HG02840 (cell line): ENCODE measurements around the gene KLK3.
"Not testable (repeated sequence)": the region's sequence is repeated elsewhere in the genome, so short reads cannot be mapped to it uniquely, and the experiment has no call there.

Experiments
- ATAC-seq: cut with Tn5 transposase; IDR thresholded peaks from one replicate; pipeline ENCODE4 v1.9.1; 2021; ENCODE audit warnings: mild to moderate bottlenecking, moderate library complexity, moderate number of reproducible peaks; ENCODE audit not compliant: unreplicated experiment, low FRiP score

The KLK3 gene

DNA sequence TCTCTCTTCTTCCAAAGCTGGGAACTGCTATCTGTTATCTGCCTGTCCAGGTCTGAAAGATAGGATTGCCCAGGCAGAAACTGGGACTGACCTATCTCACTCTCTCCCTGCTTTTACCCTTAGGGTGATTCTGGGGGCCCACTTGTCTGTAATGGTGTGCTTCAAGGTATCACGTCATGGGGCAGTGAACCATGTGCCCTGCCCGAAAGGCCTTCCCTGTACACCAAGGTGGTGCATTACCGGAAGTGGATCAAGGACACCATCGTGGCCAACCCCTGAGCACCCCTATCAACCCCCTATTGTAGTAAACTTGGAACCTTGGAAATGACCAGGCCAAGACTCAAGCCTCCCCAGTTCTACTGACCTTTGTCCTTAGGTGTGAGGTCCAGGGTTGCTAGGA is 5.1 kb downstream of the KLK3 start:
- no peak for ATAC-seq

- no peak for ATAC-seq
Observed at GRCh38 chr19:50861010-50861409, 6.3 kb downstream of the KLK3 start.

- no peak for ATAC-seq
Observed at GRCh38 chr19:50861496-50862286, 7.0 kb downstream of the KLK3 start.

DNA sequence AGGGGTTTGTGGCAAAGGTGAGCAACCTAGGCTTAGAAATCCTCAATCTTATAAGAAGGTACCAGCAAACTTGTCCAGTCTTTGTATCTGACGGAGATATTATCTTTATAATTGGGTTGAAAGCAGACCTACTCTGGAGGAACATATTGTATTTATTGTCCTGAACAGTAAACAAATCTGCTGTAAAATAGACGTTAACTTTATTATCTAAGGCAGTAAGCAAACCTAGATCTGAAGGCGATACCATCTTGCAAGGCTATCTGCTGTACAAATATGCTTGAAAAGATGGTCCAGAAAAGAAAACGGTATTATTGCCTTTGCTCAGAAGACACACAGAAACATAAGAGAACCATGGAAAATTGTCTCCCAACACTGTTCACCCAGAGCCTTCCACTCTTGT is 14.8 kb downstream of the KLK3 start:
- no peak for ATAC-seq

DNA sequence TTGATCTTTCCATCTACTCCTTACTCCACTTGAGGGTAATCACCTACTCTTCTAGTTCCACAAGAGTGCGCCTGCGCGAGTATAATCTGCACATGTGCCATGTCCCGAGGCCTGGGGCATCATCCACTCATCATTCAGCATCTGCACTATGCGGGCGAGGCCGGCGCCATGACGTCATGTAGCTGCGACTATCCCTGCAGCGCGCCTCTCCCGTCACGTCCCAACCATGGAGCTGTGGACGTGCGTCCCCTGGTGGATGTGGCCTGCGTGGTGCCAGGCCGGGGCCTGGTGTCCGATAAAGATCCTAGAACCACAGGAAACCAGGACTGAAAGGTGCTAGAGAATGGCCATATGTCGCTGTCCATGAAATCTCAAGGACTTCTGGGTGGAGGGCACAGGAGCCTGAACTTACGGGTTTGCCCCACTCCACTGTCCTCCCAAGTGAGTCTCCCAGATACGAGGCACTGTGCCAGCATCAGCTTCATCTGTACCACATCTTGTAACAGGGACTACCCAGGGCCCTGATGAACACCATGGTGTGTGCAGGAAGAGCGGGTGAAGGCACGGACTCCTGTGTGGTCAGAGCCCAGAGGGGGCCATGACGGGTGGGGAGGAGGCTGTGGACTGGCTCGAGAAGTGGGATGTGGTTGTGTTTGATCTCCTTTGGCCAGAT is 15.8 kb downstream of the KLK3 start:
- no peak for ATAC-seq

- no peak for ATAC-seq
Observed at GRCh38 chr19:50873056-50873455, 18.3 kb downstream of the KLK3 start, which contains the start of gene KLK2. TSS of gene KLK2 (plus strand) at chr19:50873439. CDS start at chr19:50873474, 35 bp downstream.

- ATAC-seq = no peak
Observed at GRCh38 chr19:50874211-50874610, 19.5 kb downstream of the KLK3 start.

- no peak for ATAC-seq
Observed at GRCh38 chr19:50875795-50876422, 21.2 kb downstream of the KLK3 start.

DNA sequence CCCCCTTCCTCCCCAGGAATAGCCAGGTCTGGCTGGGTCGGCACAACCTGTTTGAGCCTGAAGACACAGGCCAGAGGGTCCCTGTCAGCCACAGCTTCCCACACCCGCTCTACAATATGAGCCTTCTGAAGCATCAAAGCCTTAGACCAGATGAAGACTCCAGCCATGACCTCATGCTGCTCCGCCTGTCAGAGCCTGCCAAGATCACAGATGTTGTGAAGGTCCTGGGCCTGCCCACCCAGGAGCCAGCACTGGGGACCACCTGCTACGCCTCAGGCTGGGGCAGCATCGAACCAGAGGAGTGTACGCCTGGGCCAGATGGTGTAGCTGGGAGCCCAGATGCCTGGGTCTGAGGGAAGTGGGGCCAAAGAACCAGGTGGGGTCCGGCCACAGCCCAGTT is 21.7 kb downstream of the KLK3 start:
- ATAC-seq = no peak

DNA sequence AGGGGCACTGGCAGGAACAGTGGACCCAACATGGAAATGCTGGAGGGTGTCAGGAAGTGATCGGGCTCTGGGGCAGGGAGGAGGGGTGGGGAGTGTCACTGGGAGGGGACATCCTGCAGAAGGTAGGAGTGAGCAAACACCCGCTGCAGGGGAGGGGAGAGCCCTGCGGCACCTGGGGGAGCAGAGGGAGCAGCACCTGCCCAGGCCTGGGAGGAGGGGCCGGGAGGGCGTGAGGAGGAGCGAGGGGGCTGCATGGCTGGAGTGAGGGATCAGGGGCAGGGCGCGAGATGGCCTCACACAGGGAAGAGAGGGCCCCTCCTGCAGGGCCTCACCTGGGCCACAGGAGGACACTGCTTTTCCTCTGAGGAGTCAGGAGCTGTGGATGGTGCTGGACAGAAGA is 22.6 kb downstream of the KLK3 start:
- no peak for ATAC-seq

GRCh38 chr19:50878851-50879250 is 24.1 kb downstream of the KLK3 start:
- no peak for ATAC-seq

DNA sequence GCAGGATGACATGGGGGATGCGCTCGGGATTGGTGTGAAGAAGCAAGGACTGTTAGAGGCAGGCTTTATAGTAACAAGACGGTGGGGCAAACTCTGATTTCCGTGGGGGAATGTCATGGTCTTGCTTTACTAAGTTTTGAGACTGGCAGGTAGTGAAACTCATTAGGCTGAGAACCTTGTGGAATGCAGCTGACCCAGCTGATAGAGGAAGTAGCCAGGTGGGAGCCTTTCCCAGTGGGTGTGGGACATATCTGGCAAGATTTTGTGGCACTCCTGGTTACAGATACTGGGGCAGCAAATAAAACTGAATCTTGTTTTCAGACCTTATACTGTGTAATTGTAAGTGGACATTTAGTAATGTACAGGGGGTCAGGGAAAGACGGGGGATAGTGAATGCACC is 25.5 kb downstream of the KLK3 start:
- no peak for ATAC-seq

GRCh38 chr19:50882188-50882587 is 27.5 kb downstream of the KLK3 start:
- no peak for ATAC-seq

- no peak for ATAC-seq
Observed at GRCh38 chr19:50889638-50890037, 34.9 kb downstream of the KLK3 start.

- ATAC-seq = no peak
Observed at GRCh38 chr19:50890422-50891252, 35.9 kb downstream of the KLK3 start.

- ATAC-seq = no peak
Observed at GRCh38 chr19:50891253-50891625, 36.5 kb downstream of the KLK3 start.

GRCh38 chr19:50893047-50893736 is 38.5 kb downstream of the KLK3 start:
- ATAC-seq = no peak

GRCh38 chr19:50894478-50895356 is 40.0 kb downstream of the KLK3 start:
- no peak for ATAC-seq

DNA sequence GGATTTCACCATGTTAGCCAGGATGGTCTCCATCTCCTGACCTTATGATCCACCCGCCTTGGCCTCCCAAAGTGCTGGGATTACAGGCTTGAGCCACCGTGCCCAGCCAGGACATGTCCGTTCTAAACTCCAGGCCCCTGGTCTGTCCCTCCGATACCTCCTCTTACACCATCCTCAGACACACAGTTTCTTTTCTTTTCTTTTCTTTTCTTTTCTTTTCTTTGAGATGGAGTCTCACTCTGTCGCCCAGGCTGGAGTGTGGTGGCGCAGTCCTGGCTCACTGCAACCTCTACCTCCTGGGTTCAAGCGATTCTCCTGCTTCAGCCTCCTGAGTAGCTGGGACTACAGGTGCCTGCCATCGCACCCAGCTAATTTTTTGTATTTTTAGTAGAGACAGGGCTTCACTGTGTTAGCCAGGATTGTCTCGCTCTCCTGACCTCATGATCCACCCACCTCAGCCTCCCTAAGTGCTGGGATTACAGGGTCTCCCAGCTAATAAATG is 41.4 kb downstream of the KLK3 start:
- not testable (repeated sequence) for ATAC-seq
